ENCODE results near the gene NFIX. TPM values are rescaled to one million over a fixed set of nuclear protein-coding genes. Genes with fewer than 3 reads are reported as not detected.

Gene NFIX
- total and polyA plus RNA-seq, 2 donors (not counting 1 experiment from before 2014, with no cell fraction given): 0.69 to 5.6 TPM

GRCh38 chr19:13005253-13005652 is 10.0 kb downstream of the NFIX start:
- no peaks in the 10 kb centered on the region for H3K4me1 Mint-ChIP-seq
- H3K27ac Mint-ChIP-seq: no peak overlapping the region
- H3K4me3 ChIP-seq (ENCODE audit: control extremely low read depth in 1 of 5, extremely low read depth in 1 of 5, insufficient read depth in 1 of 5, low read depth in 2 of 5, low read length in 4 of 5): no peak overlapping the region
- no peak overlapping the region for H3K9ac ChIP-seq (ENCODE audit: low read length)
- H3K4me3 Mint-ChIP-seq: no peak overlapping the region
- H3K79me2 ChIP-seq (ENCODE audit: control insufficient read depth, insufficient read depth, low read length): no peaks in the 10 kb centered on the region
- H3K36me3 ChIP-seq (replicated peaks in 1 of 2; ENCODE audit: control extremely low read depth in 1 of 2, control insufficient read depth in 1 of 2, extremely low read depth in 1 of 2, insufficient read depth in 2 of 2, low read length in 1 of 2): no peaks in the 10 kb centered on the region
- H3K27me3 Mint-ChIP-seq: peaks cover 34% of the 10 kb centered on the region
- DNase-seq (no peak), ATAC-seq (ENCODE audit: low read depth) (no peak)
- H3K4me2 ChIP-seq (replicated peaks; ENCODE audit: low read depth, low read length, poor library complexity, severe bottlenecking): no peak overlapping the region
- peaks cover 0 to 20% (median 10%) of the 10 kb centered on the region in 4 experiments for H3K27me3 ChIP-seq (replicated peaks in 1 of 4; ENCODE audit: control extremely low read depth in 1 of 4, control insufficient read depth in 3 of 4, insufficient read depth in 4 of 4, low read length in 3 of 4)
- no peak overlapping the region for H2AFZ ChIP-seq (ENCODE audit: insufficient read depth, low read depth, low read length, poor library complexity, severe bottlenecking)
- no peaks in the 10 kb centered on the region for H3K9me3 Mint-ChIP-seq (ENCODE audit: insufficient read depth)
- H3K4me1 ChIP-seq (ENCODE audit: control insufficient read depth in 2 of 2, insufficient read depth in 2 of 2, low read length in 2 of 2): peaks cover 0 to 3% of the 10 kb centered on the region in 2 donors
- 98% methylated on average over 4 of the region's 4 CpGs for WGBS (ENCODE audit: insufficient coverage)
- no peak overlapping the region for H3K27ac ChIP-seq (ENCODE audit: low read length in 2 of 2)
- CTCF ChIA-PET: interaction anchor here (1.1 to 2.9 kb wide), 3 partner anchors 29 to 88 kb away, joined by 3 to 12 read pairs (median 4); no protein-coding TSS in a partner anchor
- H3K9me3 ChIP-seq (ENCODE audit: control extremely low read depth in 1 of 3, control insufficient read depth in 2 of 3, insufficient read depth in 1 of 3, low read length in 2 of 3): peaks cover 0 to 2% (median 0%) of the 10 kb centered on the region in 3 donors
- H4K20me1 ChIP-seq (ENCODE audit: control insufficient read depth, insufficient read depth, low read length, poor library complexity, severe bottlenecking): no peaks in the 10 kb centered on the region
- TF ChIP-seq CTCF (IDR thresholded peaks at IDR 0.05): no peak
- no peak for TF ChIP-seq EZH2 (IDR thresholded peaks at IDR 0.05; ENCODE audit: borderline replicate concordance, insufficient read depth, low read depth, low read length, poor library complexity, severe bottlenecking)
- intact Hi-C loops (cut with micrococcal nuclease): no loop called here
- POLR2A ChIA-PET: no interaction called here

DNA sequence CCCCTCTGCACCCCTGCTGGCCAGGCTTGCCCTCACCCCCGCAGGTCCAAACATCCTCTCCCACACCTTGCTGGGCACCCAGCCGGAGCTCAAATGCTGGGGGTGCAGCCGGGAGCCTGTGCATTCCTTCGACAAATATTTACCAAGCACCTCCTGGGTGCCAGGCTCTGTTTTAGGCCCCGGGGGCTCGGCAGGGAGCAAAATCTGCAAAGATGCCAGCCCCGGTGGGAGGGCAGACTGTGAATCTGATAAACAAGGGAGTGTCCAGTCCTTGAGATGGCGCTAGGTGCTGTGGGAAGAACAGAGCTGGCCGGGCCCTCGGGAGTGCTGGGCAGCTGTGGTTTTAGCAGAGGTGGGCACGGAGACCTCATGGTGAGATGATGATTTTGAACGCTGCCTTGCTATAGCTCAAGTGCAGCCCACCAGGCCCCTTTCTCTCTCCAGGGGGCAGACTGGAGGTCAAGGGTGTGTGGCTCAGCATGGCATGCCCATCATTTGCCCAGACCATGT is 10.6 kb downstream of the NFIX start:
- no peak overlapping the region for H3K9ac ChIP-seq (ENCODE audit: low read length)
- TF ChIP-seq EZH2 (IDR thresholded peaks at IDR 0.05; ENCODE audit: borderline replicate concordance, insufficient read depth, low read depth, low read length, poor library complexity, severe bottlenecking) (no peak), CTCF (IDR thresholded peaks at IDR 0.05) (no peak)
- peaks cover 0 to 6% of the 10 kb centered on the region in 2 donors for H3K4me1 ChIP-seq (ENCODE audit: control insufficient read depth in 2 of 2, insufficient read depth in 2 of 2, low read length in 2 of 2)
- intact Hi-C loops (cut with micrococcal nuclease): no loop called here
- H3K36me3 ChIP-seq (replicated peaks in 1 of 2; ENCODE audit: control extremely low read depth in 1 of 2, control insufficient read depth in 1 of 2, extremely low read depth in 1 of 2, insufficient read depth in 2 of 2, low read length in 1 of 2): no peaks in the 10 kb centered on the region
- no peak for ATAC-seq (ENCODE audit: low read depth)
- ChIA-PET CTCF (interaction anchor here (1.1 to 2.9 kb wide), 4 partner anchors 29 to 88 kb away, joined by 3 to 12 read pairs (median 4); no protein-coding TSS in a partner anchor), POLR2A (no interaction called here)
- 92% methylated on average over 11 of the region's 12 CpGs for WGBS (ENCODE audit: insufficient coverage)
- H4K20me1 ChIP-seq (ENCODE audit: control insufficient read depth, insufficient read depth, low read length, poor library complexity, severe bottlenecking): no peaks in the 10 kb centered on the region
- H3K9me3 Mint-ChIP-seq (ENCODE audit: insufficient read depth): no peaks in the 10 kb centered on the region
- H3K4me3 ChIP-seq (ENCODE audit: control extremely low read depth in 1 of 5, extremely low read depth in 1 of 5, insufficient read depth in 1 of 5, low read depth in 2 of 5, low read length in 4 of 5): no peak overlapping the region
- H3K27ac Mint-ChIP-seq: no peak overlapping the region
- no peaks in the 10 kb centered on the region for H3K4me1 Mint-ChIP-seq
- H3K27ac ChIP-seq (ENCODE audit: low read length in 2 of 2): no peak overlapping the region
- H3K4me2 ChIP-seq (replicated peaks; ENCODE audit: low read depth, low read length, poor library complexity, severe bottlenecking): no peak overlapping the region
- H3K9me3 ChIP-seq (ENCODE audit: control extremely low read depth in 1 of 3, control insufficient read depth in 2 of 3, insufficient read depth in 1 of 3, low read length in 2 of 3): peaks cover 0 to 7% (median 0%) of the 10 kb centered on the region in 3 donors
- H3K79me2 ChIP-seq (ENCODE audit: control insufficient read depth, insufficient read depth, low read length): no peaks in the 10 kb centered on the region
- H3K27me3 Mint-ChIP-seq: peaks cover 36% of the 10 kb centered on the region
- DNase-seq: no peak
- H2AFZ ChIP-seq (ENCODE audit: insufficient read depth, low read depth, low read length, poor library complexity, severe bottlenecking): no peak overlapping the region
- no peak overlapping the region for H3K4me3 Mint-ChIP-seq
- H3K27me3 ChIP-seq (replicated peaks in 1 of 4; ENCODE audit: control extremely low read depth in 1 of 4, control insufficient read depth in 3 of 4, insufficient read depth in 4 of 4, low read length in 3 of 4): peaks cover 0 to 26% (median 13%) of the 10 kb centered on the region in 4 experiments
